Endothelial cell of umbilical vein (primary cell): Measurements from ENCODE around the gene SULT4A1. TPM values are rescaled to one million over a fixed set of nuclear protein-coding genes. Genes with fewer than 3 reads are reported as not detected.

Source experiments
- BruUV-seq: library from RNA; stranded (reverse); fragments of 400-500 nt; replicated peaks from 2 replicates; lab custom pipeline; 2021; lab: Mats Ljungman, UMichigan
- CTCF ChIA-PET: fragments of 300-600, 350-600 bp; sonication (Branson Sonifier 250); formaldehyde crosslinking; loops from one replicate; lab custom pipeline; 2021; ENCODE audit warnings: antibody characterized with exemption, inconsistent platforms; lab: Charles Lee
- POLR2A ChIA-PET: fragments of 300-600, 350-600 bp; sonication (Branson Sonifier 250); formaldehyde crosslinking; loops from one replicate; lab custom pipeline; 2021; ENCODE audit warnings: antibody characterized with exemption, inconsistent platforms; lab: Charles Lee
- DNase-seq: peaks from one replicate; pipeline ENCODE4 v3.0.0-alpha.2; 2011; ENCODE audit warnings: low read depth, low spot score
- FAIRE-seq: peaks from 2 replicates; lab custom pipeline; 2011; peaks lifted over from hg19 to GRCh38; lab: Jason Lieb, UNC
- H2AFZ ChIP-seq: 2 replicates; pipeline ENCODE4 v1.6.0; 2012; ENCODE audit warnings: low read depth, low read length, control low read depth, inconsistent platforms
- H3K27ac ChIP-seq: 2 replicates; pipeline ENCODE4 v1.5.1; 2011; ENCODE audit warnings: low read depth, mild to moderate bottlenecking, control low read depth, low read length, moderate library complexity; ENCODE audit not compliant: insufficient read depth
- H3K27me3 ChIP-seq, 2 experiments: 2 replicates each; pipeline versions ENCODE4 v1.6.0 to v1.6.1; 2011; ENCODE audit warnings: low read length in 2 of 2, mixed read lengths in 1 of 2; ENCODE audit not compliant: control insufficient read depth in 2 of 2, insufficient read depth in 2 of 2
- H3K36me3 ChIP-seq, 2 experiments: 2 replicates in 1 of 2; 3 replicates in 1 of 2; pipeline ENCODE4 v1.5.1; 2011; ENCODE audit warnings: low read length in 2 of 2, mild to moderate bottlenecking in 1 of 2, moderate library complexity in 1 of 2; ENCODE audit not compliant: control insufficient read depth in 2 of 2, insufficient read depth in 2 of 2; ENCODE audit errors: extremely low read depth in 1 of 2
- H3K4me1 ChIP-seq: 3 replicates; pipeline ENCODE4 v1.5.1; 2011; ENCODE audit warnings: mild to moderate bottlenecking, low read length; ENCODE audit not compliant: control insufficient read depth, insufficient read depth; ENCODE audit errors: extremely low read depth
- H3K4me2 ChIP-seq: 2 replicates; pipeline ENCODE4 v1.6.1; 2011; ENCODE audit warnings: low read length, control low read depth, mixed read lengths; ENCODE audit not compliant: insufficient read depth
- H3K4me3 ChIP-seq, 3 experiments: fragments of 200-600 bp in 1 of 3; sonication (generic), shearing (Covaris generic) in 1 of 3; replicated peaks in 1 of 3; 2 replicates each; pipeline ENCODE4 v1.5.1; 2011 to 2016; ENCODE audit warnings: control low read depth in 3 of 3, low read length in 3 of 3, mild to moderate bottlenecking in 2 of 3, inconsistent platforms in 1 of 3, low read depth in 1 of 3, moderate library complexity in 1 of 3; ENCODE audit not compliant: insufficient read depth in 1 of 3
- H3K79me2 ChIP-seq: 2 replicates; pipeline ENCODE4 v1.6.0; 2012; ENCODE audit warnings: low read length, inconsistent platforms; ENCODE audit not compliant: control insufficient read depth, insufficient read depth
- H3K9ac ChIP-seq: replicated peaks from 2 replicates; pipeline ENCODE3; 2011; ENCODE audit warnings: low read length, control low read depth; ENCODE audit not compliant: insufficient read depth; ENCODE audit errors: extremely low read depth
- H3K9me1 ChIP-seq: replicated peaks from 3 replicates; pipeline ENCODE4 v1.6.0; 2011; ENCODE audit warnings: mild to moderate bottlenecking, low read length; ENCODE audit not compliant: control insufficient read depth, insufficient read depth; ENCODE audit errors: extremely low read depth
- H3K9me3 ChIP-seq: replicated peaks from 2 replicates; pipeline ENCODE4 v1.5.1; 2012; ENCODE audit warnings: low read length, inconsistent platforms; ENCODE audit not compliant: control insufficient read depth, insufficient read depth
- H4K20me1 ChIP-seq: replicated peaks from 2 replicates; pipeline ENCODE3; 2011; ENCODE audit warnings: mild to moderate bottlenecking, low read length; ENCODE audit not compliant: control insufficient read depth, insufficient read depth; ENCODE audit errors: extremely low read depth
- EZH2 ChIP-seq: IDR thresholded peaks from 2 replicates; pipeline ENCODE4 v1.6.1; 2012; ENCODE audit warnings: borderline replicate concordance, low read depth, mild to moderate bottlenecking, moderate library complexity, low read length, inconsistent platforms; ENCODE audit not compliant: severe bottlenecking
- FOS ChIP-seq: IDR thresholded peaks from 2 replicates; pipeline ENCODE4 v1.6.1; 2011; ENCODE audit warnings: mild to moderate bottlenecking, low read length, moderate library complexity, borderline replicate concordance; ENCODE audit not compliant: insufficient read depth
- GATA2 ChIP-seq: IDR thresholded peaks from 2 replicates; pipeline ENCODE4 v1.7.0; 2011; ENCODE audit warnings: low read depth, mild to moderate bottlenecking, moderate library complexity, mixed read lengths, low read length; ENCODE audit not compliant: insufficient read length, insufficient read depth
- JUN ChIP-seq: IDR thresholded peaks from 2 replicates; pipeline ENCODE4 v1.6.1; 2011; ENCODE audit warnings: borderline replicate concordance, low read depth; ENCODE audit not compliant: insufficient read length, insufficient read depth
- MYC ChIP-seq: IDR thresholded peaks from one replicate; pipeline ENCODE4 v1.6.1; 2011; ENCODE audit warnings: mild to moderate bottlenecking, low read depth, low read length
- POLR2A ChIP-seq: IDR thresholded peaks from 2 replicates; pipeline ENCODE4 v1.6.1; 2012; ENCODE audit warnings: low read depth, mild to moderate bottlenecking, control low read depth, low read length
- POLR2AphosphoS5 ChIP-seq: IDR thresholded peaks from 2 replicates; pipeline ENCODE4 v1.6.1; 2012; ENCODE audit warnings: low read depth, mild to moderate bottlenecking, control low read depth, low read length, moderate library complexity; ENCODE audit not compliant: insufficient read depth
- dilution Hi-C: fragments of 300-500 bp; cut with MboI; formaldehyde crosslinking; loops from one replicate; pipeline ENCODE4 v1.15.0; 2019; ENCODE audit warnings: low sequenced_read_pairs; ENCODE audit not compliant: extremely low pct_ligation_motif_present
- intact Hi-C: fragments of 100-400 bp; cut with micrococcal nuclease; formaldehyde crosslinking; loops from one replicate; pipeline ENCODE4 v1.10.0; 2022
- polyA plus RNA-seq, 4 experiments: library from polyadenylated mRNA; depleted of rRNA in 3 of 4; stranded (reverse) in 3 of 4; unstranded in 1 of 4; fragments of >200 nt; gene quantifications; 2 replicates each; pipeline versions ENCODE4 v1.2.1 to v1.2.3, GENCODE V29; 2011 to 2012; ENCODE audit warnings: missing spikeins in 1 of 4
- total RNA-seq: library from RNA; stranded (reverse); gene quantifications from 2 replicates; pipeline ENCODE4 v1.2.3, GENCODE V29; 2021
- TF ChIP-seq, protein P1 (sequence below), 2 donors: IDR thresholded peaks; 1 replicate in 1 of 2; 2 replicates in 1 of 2; pipeline ENCODE4 v1.5.1; 2011; ENCODE audit warnings: low read length in 2 of 2, mild to moderate bottlenecking in 2 of 2, moderate library complexity in 2 of 2, control low read depth in 1 of 2, inconsistent platforms in 1 of 2, low read depth in 1 of 2; ENCODE audit not compliant: insufficient read depth in 1 of 2; ENCODE audit errors: extremely low read depth in 1 of 2
- TF ChIP-seq, protein P2 (sequence below): IDR thresholded peaks from 2 replicates; pipeline ENCODE4 v1.6.1; 2011; ENCODE audit not compliant: insufficient read depth, insufficient read length

The SULT4A1 gene
- total and polyA plus RNA-seq, 2 donors (not counting 3 experiments of a cell fraction or from before 2014, with no cell fraction given), result 0.48 TPM; not detected in 1

DNA sequence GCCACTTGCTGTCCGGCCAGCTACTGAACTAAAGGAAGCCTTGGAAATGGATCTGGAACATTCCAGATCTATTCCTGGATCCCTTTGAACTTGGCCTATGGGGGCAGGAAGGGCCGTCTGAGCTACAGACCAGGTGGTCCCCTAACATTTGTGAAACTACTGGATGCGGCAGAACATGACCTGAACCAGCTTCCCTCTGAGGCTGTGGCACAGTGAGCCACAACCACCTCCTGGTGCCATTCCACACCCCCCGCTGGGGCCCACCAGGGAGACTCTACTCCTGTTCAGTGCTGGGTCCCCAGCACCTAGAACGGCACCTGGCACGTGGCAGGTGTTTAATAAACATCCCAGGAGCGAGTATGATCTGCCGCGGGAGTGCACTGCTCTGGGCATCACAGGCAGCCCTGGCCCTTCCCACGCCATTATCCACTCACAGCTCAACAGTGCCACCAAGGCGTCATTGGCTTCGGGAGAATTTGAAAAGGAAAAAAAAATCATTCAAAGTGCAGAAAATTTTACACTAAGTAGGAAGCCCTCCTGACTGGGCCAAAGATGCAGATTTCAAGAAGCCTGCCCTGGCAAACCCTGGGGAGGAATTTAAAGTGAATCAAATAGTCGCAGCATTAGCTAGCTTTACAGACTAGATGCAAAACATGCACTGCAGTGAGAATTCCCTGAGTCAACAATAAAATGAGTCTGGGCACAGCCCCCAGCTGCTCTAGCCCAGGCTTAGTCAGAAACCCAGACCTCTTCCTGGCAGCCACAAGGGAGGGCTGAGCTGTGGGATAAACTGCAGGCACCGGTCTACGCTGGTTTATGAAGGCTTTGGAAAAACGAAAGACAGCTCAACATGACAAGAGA is 35.9 kb downstream of the SULT4A1 start:
- ChIA-PET CTCF (interaction anchor here (1.6 kb wide), 2 partner anchors 8 to 59 kb away, joined by 3 to 5 read pairs; no protein-coding TSS in a partner anchor), POLR2A (no interaction called here)
- Histone ChIP-seq H2AFZ (no peak overlapping the region), H3K4me1 (no peaks in the 10 kb centered on the region), H3K36me3 (no peaks in the 10 kb centered on the region), H3K4me3 (no peak overlapping the region), H3K27ac (no peak overlapping the region), H4K20me1 (no peaks in the 10 kb centered on the region), H3K9me1 (no peaks in the 10 kb centered on the region), H3K9ac (no peak overlapping the region), H3K9me3 (no peaks in the 10 kb centered on the region), H3K4me2 (no peak overlapping the region), H3K79me2 (no peaks in the 10 kb centered on the region), H3K27me3 (no peaks in the 10 kb centered on the region)
- dilution Hi-C loops, result no loop called here
- no peak for FAIRE-seq
- intact Hi-C loops, result no loop called here
- DNase-seq, result no peak
- TF ChIP-seq, protein P1, sequence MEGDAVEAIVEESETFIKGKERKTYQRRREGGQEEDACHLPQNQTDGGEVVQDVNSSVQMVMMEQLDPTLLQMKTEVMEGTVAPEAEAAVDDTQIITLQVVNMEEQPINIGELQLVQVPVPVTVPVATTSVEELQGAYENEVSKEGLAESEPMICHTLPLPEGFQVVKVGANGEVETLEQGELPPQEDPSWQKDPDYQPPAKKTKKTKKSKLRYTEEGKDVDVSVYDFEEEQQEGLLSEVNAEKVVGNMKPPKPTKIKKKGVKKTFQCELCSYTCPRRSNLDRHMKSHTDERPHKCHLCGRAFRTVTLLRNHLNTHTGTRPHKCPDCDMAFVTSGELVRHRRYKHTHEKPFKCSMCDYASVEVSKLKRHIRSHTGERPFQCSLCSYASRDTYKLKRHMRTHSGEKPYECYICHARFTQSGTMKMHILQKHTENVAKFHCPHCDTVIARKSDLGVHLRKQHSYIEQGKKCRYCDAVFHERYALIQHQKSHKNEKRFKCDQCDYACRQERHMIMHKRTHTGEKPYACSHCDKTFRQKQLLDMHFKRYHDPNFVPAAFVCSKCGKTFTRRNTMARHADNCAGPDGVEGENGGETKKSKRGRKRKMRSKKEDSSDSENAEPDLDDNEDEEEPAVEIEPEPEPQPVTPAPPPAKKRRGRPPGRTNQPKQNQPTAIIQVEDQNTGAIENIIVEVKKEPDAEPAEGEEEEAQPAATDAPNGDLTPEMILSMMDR (IDR thresholded peaks at IDR 0.05; ENCODE audit: extremely low read depth in 1 of 2, insufficient read depth in 1 of 2, low read depth in 1 of 2, low read length in 2 of 2), result no peak
- TF ChIP-seq, protein P2, sequence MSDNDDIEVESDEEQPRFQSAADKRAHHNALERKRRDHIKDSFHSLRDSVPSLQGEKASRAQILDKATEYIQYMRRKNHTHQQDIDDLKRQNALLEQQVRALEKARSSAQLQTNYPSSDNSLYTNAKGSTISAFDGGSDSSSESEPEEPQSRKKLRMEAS, result no peak
- no peak for TF ChIP-seq FOS
- TF ChIP-seq EZH2, result no peak
- TF ChIP-seq JUN, result no peak
- no peak for TF ChIP-seq POLR2AphosphoS5
- no peak for TF ChIP-seq POLR2A
- TF ChIP-seq MYC, result no peak
- TF ChIP-seq GATA2, result no peak
- no TSS peak for BruUV-seq
